GM12873 (cell line): Measurements from ENCODE around the gene DNAJC22.
A peak's percentile ranks its signal among the peaks of the same experiment; 100 is the strongest.

ENCODE experiments used
- TF ChIP-seq, protein P1 (sequence below): IDR thresholded peaks from 2 replicates; pipeline ENCODE4 v1.5.1; 2012; ENCODE audit warnings: low read depth, mild to moderate bottlenecking, moderate library complexity, low read length, control low read depth; ENCODE audit not compliant: insufficient read depth; ENCODE audit errors: missing control alignments

DNAJC22 gene

DNA sequence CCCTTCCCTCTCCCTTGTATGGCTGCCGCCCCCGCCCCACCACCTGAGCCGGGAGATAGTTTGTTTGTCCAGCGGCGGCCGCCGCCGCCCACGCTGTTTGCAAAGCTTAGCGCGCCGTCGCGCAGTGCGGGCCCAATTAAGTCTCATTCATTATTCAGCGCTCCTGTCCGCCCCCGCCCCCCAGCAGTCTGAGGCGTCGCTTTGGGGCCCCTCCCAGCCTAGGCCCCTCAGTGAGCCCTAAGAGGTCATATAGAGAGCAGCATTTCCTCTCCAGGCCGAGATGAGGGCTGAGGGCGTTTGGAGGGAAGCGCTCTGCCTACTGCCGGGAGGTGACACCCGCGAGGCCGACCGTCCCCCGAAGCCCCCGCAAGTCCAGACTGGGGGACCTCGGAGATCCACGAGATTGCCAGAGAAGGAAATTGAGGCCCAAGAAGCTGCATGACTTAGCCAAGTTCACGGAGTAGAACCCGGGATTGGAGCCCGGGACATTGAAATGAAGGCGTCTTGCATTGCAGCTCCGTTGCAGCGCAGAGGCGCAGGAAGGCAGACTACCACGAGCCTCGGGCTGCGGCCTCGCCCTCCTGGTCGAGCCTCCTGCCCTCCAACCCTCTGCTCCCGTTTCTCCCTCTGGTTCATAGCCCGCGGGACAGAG lies at the start of gene DNAJC22:
DNAJC22 (plus strand) TSS at position 230 of the 652 bp plus-strand sequence. CDS start 1,985 bp downstream, outside the sequence.
- TF ChIP-seq, protein P1, sequence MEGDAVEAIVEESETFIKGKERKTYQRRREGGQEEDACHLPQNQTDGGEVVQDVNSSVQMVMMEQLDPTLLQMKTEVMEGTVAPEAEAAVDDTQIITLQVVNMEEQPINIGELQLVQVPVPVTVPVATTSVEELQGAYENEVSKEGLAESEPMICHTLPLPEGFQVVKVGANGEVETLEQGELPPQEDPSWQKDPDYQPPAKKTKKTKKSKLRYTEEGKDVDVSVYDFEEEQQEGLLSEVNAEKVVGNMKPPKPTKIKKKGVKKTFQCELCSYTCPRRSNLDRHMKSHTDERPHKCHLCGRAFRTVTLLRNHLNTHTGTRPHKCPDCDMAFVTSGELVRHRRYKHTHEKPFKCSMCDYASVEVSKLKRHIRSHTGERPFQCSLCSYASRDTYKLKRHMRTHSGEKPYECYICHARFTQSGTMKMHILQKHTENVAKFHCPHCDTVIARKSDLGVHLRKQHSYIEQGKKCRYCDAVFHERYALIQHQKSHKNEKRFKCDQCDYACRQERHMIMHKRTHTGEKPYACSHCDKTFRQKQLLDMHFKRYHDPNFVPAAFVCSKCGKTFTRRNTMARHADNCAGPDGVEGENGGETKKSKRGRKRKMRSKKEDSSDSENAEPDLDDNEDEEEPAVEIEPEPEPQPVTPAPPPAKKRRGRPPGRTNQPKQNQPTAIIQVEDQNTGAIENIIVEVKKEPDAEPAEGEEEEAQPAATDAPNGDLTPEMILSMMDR, result no peak

DNA sequence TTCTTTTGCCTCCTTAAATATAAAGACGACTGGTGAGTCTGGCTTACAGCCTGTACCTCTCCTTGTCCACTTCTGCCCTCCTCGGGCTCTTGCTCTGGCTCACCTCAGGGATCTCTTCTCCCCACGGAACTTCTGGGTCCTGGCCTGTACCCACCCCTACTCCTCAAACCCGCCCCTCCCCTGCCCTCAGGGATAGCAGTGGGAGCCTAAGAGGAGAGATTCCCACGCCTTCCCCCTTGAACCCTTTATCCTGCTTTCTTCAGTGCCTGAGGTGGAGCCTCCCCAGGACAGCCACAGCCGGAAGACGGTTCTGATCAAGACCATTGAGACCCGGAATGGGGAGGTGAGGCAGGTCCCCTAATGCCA lies 49.0 kb upstream of the DNAJC22 start:
- TF ChIP-seq, protein P1, result no peak

DNA sequence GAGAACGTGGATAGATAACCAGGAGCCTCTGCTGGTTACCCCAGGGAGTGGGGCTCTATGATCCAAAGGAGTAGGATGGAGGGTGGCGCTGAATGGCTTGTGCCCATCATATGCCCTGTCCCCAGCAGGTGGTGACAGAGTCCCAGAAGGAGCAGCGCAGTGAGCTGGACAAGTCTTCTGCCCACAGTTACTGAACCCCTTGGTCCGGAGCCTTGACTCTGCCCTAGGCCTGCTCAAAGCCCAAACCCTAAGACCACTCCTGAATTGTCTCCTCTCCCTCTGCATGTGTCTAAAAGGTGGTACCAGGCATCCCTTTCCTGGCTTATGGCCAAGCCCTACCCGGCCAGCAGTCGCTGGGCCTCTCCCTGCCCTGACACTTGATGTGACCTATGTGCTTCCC lies 48.5 kb upstream of the DNAJC22 start:
- TF ChIP-seq, protein P1, result peak; percentile 35

DNA sequence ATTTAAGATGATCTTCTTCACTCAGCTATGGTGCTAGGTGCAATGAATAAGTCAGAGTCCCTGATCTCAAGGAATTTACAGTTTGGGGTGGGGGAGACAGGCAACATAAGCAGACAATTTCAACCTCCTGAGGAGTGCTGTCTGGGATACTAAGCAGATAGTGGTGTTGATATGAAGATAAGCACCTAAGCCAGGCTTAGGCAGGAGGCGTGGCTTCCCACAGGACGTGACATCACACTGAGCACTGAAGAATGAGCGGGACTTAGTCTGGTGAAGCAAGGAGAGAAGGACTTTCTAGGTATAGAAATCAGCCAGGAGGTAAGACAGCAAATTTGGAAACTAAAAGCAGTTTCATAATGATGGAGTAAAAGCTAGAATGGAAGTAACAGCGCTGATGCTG lies 44.9 kb upstream of the DNAJC22 start:
- TF ChIP-seq, protein P1, result no peak

DNA sequence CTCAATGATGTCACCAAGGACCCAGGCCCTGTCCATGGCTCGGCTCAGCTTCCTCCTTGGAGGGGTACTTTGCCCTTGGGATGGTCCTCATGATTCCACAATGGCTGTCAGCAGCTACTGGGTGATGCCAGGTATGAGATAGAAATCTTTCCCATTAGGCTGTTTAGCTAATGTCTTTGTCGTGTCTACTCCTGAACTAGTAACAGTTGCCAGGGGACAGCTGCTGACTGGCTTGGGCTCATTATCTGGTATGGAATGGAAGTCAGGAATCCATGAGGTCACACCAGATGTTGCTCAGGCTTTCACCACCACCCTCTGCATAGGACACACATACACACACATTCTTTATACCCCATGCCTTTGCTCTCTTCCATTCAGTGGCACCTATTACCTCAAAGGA lies 42.5 kb upstream of the DNAJC22 start:
- TF ChIP-seq, protein P1, result no peak

DNA sequence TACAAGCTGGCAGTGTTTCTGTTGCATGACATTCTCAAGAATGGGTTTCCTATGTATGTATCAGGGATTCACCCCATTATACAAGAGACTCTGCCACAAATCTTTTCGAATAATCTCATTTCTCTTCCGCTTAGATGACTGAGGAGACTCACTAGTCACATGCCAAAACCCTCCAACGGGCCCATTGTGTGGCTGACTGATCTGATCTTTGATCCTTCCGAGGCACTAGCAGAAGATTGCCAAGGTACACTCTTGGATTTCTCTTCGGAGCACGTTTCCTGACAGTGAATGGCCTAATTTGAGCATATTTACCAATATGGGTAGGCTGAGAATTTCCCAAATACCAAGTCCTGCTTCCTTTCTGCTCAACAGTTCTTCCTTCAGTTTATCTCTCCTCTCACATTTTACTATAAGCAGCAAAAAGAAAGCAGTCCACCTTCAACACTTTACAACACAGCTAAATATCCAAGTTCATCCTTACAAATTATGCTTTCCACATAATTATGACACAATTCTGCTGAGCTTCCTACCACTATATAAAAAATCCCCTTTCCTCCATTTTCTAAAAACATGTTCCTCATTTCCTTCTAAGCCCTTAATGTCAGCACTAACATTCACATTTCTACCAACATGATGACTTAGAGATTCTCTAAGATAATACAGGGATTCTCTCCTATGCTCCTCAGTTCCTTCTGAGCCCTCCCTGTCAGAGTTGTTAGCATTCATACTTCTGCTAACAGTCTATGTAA lies 40.8 kb upstream of the DNAJC22 start:
- TF ChIP-seq, protein P1, result no peak

DNA sequence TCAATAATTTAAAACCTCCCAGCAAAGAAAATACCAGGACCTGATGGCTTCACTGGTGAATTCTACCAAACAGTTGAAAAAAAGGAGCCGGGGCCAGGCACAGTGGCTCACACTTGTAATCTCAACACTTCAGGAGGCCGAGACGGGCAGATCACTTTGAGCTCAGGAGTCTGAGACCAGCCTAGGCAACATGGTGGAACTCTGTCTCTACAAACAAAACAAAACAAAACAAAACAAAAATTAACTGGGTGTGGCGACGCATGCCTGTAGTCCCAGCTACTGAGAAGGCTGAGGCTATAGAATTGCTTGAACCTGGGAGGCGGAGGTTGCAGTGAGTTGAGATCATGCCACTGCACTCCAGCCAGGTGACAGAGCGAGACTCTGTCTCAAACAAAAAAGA lies 37.3 kb upstream of the DNAJC22 start:
- TF ChIP-seq, protein P1, result no peak
